Astrocyte (in vitro differentiated cells and primary cell): ENCODE results near the gene DGUOK.

Experiments
- CTCF ChIP-seq: IDR thresholded peaks from 2 replicates; pipeline ENCODE4 v1.5.1; 2011; ENCODE audit warnings: low read depth, mild to moderate bottlenecking, inconsistent platforms, low read length, moderate library complexity; ENCODE audit not compliant: insufficient read depth
- EZH2 ChIP-seq: IDR thresholded peaks from 2 replicates; pipeline ENCODE4 v1.6.1; 2012; ENCODE audit warnings: mild to moderate bottlenecking, low read length, inconsistent platforms; ENCODE audit not compliant: insufficient read depth

- TF ChIP-seq CTCF (no peak), EZH2 (no peak)
Measured at GRCh38 chr2:74006459-74006858, 79.8 kb downstream of the DGUOK start.
